Stimulated activated CD4-positive, alpha-beta T cell treated with anti-CD3 and anti-CD28 coated beads, Interleukin-15, amount 100 ng/mL, for 1 hour (primary cell): ENCODE results near the gene KRTAP10-11.
"Not testable (repeated sequence)": the region's sequence is repeated elsewhere in the genome, so short reads cannot be mapped to it uniquely, and the experiment has no call there.

ENCODE experiments used
- DNase-seq, 2 donors: peaks; one replicate each; pipeline ENCODE4 v3.0.0-alpha.2; 2020; ENCODE audit warnings: low read depth in 1 of 2, low spot score in 1 of 2

Gene KRTAP10-11

DNA sequence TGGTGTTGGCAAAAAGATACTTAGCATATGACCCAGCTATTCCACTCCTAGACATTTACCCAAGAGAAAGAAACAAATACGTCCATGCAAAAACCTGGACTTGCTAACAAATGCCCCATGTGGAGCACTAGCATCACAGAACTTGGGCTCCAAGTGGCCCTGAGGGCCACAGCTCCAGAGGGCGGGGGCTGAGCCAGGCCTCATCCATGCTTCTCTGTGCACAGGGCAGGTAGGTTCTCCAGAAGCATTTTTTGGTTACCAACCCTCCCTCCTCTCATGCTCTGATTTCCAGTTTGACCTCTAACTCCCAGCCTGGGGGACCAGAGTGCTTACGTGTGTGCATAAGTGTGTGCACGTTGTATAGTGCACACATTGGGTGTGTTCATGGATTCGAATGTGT, 18.5 kb downstream of the KRTAP10-11 start:
- no peak for DNase-seq

DNA sequence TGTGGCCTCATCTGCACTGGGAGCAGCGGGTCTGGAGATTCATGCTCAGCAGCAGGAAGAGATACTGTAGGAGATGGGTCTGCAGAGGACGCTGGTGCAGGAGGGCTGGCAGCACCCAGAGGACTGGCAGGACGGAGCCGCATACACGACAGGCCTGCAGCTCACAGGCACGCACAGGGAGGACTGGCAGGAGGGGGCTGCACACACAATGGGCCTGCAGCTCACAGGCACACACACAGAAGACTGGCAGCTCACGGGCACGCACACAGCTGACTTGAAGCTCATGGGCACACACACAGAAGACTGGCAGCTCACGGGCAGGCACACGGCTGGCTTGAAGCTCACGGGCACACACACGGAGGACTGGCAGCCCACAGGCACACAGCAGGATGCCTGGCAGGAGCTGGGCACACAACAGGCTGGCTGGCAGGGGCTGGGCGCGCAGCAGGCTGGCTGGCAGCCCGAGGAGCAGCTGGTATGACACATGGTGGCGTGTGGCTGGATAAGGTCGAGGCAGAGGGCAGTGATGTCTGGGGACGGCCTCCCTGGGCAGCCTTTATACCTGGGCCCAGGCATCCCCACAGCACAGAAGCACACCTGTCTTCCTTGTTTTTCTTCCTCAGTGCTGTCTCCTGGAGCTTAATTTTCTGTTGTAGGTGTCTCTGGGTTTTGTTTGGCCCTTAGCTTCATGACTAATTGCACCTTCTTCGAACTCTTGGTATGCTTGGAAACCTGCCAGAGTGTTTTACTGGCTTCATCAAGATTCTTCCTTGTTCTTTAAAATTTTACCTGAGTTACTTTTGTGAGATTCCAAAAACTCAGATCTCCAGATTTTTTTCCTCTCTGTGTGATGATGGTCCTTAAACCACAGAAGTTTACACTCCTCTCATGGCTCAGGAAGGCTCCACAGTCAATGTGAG, 20.4 kb downstream of the KRTAP10-11 start, which contains the start of gene KRTAP12-2:
KRTAP12-2 (minus strand) TSS at position 527 of the 920 bp plus-strand sequence; CDS start at position 486, 41 bp downstream.
- DNase-seq: no peak

DNA sequence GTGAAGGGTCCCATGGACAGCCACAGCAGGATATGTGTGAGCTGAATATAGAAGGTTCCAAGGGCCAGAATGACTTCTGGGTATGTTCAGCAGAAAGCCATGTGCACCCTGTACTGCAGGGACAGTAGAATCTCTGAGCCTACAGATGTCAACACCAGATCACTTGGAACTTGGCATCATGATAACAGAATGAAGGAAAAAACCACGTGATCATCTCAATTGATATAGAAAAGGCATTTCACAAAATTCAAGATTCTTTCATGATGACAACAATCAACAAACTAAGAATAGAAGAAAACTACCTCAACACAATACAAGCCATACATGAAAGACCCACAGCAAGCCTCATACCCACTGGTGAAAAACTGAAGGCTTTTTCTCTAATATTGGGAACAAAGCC, 21.4 kb downstream of the KRTAP10-11 start:
- no peak for DNase-seq

DNA sequence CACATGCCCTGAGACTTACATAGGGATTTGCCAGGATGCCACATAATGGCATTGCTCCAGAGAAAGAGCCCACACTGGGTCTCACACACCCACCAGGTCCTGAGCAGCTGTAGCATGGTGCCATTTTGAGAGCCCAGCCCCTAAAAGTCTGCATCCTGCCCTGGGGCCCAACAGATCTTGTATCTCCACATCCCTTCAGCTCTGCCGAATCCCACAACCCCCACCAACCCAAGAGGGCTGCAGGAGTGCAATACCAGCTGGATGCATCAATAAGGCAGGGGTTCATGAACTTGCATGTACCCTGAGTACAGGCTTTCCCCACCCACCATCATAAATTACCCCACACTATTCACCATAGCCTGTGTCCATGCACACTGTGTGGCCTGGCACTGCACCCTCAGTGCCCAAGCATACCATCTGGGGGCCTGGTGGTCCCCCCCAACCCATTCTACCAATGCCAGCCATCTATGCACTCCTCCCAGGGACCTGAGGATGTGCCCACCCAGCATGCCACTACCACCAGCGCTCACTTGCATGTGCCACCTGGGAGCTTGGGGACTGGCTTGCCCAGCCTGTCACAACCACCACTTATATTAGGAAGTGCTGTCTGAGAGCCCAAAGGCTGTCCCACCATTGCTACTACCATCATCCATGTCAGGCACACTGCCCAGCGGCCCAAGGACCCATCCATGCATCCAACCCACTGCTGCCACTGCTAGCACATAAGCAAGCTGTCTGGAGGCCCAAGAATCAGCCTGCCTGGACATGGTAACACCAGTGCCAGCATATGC, 24.6 kb downstream of the KRTAP10-11 start:
- DNase-seq: no peak

DNA sequence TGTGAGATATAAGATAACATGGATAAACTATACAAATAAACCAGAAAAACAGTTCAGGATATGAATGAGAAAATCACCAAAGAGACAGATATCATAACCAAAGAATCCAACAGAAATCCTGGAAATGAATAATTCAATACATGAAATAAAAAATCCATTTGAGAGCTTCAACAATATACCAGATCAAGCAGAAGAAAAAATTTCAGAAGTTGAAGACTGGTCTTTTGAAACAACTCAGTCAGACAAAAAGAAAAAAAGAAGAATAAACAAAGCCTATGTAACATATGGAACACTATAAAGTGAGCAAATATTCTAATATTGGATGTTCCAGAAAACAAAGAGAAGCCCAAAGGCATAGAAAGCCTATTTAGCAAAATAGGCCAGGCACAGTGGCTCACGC, 25.7 kb downstream of the KRTAP10-11 start:
- DNase-seq: no peak

DNA sequence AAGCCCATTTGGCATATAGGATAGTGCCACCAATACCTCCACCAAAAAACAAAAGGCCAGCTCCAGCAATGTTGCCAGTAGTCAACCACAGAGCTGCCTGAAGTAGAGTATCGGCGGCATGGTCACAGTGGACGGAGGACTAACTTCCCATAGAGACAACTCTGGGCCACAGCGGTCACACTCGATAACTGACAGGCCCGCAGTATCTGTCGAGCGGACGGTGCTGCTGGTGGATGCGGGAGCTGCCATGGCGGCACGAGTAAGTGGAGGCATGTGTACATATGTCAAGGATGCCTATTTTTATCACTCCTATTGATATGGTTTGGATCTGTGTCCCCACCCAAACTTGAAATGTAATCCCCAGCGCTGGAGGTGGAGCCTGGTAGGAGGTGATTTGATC, 31.7 kb downstream of the KRTAP10-11 start:
- DNase-seq: no peak

DNA sequence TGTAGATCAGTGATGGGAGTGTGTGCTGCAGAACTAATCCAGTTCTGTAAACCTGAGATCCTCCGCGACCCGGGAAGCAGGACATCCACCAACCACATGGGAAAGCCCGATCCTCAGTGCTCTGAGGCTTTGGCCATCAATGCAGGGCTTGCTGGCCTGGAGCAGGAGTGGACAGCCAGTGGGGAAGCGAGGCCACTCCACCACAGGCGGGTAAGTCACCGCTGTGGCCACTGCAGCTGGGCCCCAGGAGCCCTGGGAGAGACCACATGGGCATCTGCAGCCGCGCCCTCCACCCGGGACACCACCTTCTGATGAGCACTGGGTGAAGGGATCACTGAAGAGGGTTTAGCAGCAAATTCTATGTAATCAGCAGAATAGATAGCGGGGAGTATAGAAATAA, 34.9 kb downstream of the KRTAP10-11 start:
- DNase-seq: no peak

DNA sequence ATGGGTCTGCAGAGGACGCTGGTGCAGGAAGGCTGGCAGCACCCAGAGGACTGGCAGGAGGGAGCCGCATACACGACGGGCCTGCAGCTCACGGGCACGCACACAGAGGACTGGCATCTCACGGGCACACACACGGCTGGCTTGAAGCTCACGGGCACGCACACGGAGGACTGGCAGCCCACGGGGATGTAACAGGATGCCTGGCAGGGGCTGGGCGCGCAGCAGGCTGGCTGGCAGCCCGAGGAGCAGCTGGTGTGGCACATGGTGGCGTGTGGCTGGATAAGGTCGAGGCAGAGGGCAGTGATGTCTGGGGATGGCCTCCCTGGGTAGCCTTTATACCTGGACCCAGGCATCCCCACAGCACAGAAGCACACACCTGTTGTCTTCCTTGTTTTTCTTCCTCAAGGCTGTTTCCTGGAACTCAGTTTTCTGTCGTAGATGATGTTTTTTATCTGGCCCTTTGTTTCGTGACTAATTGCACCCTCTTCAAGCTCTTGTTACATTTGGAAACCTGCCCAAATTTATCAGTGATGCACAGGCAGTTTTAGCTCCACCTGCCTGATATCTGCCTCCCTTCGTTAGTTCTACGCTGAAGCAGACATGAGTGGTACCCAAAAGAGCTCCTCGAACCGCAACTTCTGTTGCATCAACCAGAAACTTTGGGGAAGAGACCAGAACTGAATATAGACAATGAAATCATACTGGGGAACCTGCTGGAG, 35.8 kb downstream of the KRTAP10-11 start, which contains the start of gene KRTAP12-1:
KRTAP12-1 (minus strand) TSS at position 303 of the 719 bp plus-strand sequence; CDS start at position 263, 40 bp downstream.
- DNase-seq: no peak

DNA sequence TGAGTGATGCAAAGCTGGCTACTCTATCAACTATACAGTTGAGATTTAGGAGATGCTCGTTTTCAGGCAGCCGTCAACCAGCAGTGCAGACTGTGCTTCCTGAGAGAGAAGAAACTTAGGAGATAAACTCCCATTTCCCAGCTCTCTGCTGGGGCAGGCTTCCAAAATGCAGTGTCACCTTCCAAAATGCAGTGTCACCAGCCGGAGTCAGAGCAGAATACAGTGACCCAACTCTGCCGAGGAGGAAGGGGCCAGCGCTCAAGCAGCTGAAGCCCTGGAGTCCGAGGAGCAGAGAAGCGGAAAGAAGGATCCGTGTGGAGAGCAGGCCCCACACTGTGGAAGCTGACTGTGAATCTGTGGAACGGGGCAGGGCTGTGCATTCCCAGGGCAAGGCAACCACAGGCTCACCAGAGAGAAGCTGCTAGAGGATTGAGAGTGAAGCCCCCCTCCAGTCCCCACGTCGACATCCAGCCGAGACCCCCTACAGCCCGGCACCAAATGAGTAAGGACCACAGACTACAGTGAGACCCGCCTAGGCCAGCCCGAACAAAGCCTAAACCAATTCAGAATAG, 36.5 kb downstream of the KRTAP10-11 start:
- no peak for DNase-seq

DNA sequence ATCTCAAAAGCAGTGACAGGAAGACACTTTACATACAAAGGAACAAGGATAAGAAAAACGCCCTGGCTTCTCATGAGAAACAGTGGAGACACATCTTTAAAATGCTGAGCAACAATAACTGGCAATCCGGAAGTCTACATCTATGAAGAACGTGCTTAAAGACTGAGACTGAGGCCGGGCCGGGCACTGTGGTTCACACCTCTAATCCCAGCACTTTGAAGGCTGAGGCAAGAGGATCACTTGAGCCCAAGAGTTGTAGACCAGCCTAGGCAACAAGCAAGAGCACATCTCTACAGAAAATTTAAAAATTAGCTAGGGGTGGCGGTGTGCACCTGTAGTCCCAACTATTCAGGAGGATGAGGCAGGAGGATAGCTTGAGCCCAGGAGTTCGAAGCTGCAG, 37.9 kb downstream of the KRTAP10-11 start:
- no peak for DNase-seq

DNA sequence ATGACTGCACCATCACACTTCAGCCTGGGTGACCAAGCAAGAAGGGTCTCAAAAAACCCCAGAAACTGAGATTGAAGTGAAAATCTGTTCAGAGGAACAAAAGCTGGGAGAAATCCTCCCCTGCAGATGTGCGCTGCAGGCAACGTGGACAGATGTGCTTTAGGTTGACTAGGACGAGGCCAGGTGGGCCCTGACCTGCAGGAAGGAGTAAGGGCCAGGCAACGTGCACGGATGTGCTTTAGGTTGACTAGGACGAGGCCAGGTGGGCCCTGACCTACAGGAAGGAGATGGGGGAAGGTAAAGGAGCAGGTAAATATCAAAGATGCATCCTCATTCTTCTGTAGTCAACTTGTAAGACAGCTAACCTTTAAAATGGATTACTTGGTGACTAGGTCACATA, 38.3 kb downstream of the KRTAP10-11 start:
- no peak for DNase-seq

DNA sequence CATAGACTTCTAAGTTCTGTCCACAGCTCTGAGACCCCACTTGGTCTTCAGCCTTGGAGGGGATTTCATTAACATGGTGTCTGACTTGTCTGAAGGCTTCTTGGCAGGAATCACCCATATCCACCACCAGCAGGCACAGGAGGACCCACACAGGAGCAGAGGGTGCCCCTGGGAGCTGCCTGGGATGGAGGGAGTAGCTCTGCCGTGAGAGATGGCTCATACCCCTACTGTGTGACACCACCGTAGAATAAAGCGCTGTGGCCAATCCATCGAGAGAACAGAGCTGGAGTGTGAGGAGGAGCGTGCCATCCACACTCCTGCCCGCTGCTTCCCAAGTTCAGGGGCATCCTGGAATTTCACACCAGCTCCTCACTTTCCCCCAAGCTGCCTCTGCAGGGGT, 38.8 kb downstream of the KRTAP10-11 start:
- not testable (repeated sequence) for DNase-seq

DNA sequence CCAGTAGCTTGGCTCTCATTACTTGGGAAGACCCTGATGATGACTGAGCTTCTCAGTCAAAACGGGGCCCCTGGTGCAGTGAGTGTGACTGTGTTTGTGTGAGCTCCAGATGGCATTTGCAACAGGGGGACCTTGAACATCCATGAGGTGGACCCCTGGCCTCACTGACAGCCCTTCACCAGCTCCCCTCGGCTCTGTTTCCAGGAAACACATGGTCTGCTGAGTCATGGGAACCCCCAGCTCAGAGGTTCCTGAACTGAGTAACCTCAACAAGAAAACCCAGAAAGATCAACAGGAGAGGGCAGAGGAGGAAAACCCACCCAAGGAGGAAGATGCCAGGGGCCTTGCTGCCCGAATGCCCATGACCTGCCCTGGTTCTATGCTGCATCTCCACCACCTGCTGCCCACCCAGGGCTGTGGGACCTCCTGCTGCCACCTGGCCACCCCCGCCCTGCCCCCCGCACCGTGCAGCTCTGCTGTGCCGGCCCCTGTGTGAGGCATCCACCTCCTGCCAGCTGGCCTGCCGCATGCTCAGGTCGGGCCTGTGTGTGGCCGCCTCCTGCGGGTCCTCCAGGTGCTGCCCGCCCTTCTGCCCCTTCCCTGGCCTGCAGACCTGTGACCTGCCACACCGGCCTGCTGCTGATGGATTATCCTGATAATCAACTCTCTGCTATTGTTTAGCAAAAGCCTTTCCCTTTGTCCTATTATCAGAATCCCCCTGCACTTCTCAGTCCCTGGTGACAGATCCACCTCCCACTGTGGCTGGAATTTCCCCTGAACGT, 40.0 kb downstream of the KRTAP10-11 start:
- no peak for DNase-seq

DNA sequence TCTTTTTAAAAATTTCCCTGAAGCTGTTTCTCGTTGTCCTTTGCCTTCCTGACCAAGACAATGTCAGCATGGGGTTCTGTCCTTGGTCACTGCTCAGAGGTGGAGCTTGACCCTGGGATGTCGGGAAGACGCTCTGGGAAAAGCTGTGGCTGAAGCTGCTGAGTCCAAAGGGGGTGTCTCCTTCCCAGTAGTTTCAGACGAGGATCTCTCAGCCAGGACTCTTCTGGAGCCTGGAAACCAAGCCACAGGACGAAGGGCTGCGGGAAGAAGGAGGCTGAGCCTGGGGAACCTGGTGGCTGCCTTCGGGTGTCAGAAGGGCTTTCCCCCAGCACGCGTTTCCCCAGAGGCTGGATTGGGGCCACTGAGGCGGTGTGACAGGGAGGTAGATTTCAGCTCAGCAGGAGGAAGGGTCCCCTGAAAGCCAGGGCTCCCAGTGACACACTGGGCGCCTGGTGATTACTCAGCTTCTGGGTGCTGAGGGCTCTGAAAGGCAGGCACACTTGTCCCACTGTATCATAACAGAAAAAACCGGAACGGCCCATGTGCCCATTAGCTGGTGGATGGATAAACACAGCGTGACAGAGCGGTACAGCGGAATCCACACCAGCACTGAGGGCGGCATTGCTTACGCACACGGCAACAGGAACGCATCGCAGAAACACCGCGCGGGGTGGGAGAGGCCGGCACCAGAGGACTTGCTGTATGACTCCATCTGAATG, 40.8 kb downstream of the KRTAP10-11 start:
- DNase-seq: no peak

DNA sequence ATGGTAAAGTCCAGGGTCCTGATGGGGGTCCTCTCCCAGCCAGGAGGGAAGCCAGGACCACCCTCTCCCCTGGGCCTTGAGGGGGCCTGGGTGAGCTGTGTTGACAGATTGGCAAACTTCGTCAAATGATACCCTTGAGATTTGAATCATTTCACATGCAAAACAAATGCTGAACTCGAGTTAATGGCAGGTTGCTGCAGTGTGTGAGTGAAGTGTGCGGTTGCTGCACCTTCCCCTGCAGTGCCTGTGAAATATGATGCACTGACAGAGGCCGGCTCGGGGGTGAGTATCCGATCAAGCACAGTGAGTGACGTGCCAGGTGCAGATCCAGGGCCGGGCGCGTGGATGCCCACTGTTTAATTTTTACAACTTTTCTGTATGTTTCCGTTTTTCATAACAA, 41.5 kb downstream of the KRTAP10-11 start:
- no peak for DNase-seq

DNA sequence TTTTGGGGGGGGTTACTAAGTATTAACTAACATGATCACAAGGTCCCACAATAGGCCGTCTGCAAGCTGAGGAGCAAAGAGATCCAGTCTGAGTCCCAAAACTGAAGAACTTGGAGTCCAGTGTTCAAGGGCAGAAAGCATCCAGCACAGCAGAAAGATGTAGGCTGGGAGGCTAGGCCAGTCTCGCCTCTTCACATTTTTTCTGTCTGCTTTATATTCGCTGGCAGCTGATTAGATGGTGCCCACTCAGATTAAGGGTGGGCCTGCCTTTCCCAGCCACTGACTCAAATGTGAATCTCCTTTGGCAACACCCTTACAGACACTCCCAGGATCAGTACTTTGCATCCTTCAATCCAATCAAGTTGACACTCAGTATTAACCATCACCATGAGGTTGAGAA, 43.5 kb downstream of the KRTAP10-11 start:
- DNase-seq: not testable (repeated sequence)

DNA sequence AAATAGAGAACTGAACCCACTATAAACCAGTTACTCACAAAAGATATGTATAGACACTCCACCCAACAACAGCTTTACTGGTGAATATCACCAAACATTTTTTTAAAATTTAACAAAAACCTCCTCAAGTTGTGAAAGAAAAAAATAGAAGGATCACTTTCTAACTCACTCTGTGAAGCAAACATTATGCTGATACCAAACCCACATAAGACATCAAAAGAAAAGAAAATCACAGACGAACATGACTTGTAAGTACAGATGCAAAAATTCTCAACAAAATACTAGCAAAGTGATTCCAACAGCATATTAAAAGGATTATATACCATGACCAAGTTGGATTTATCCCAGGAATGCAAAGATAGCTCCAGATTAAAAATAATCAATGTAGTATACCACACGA, 45.5 kb downstream of the KRTAP10-11 start:
- no peak for DNase-seq

DNA sequence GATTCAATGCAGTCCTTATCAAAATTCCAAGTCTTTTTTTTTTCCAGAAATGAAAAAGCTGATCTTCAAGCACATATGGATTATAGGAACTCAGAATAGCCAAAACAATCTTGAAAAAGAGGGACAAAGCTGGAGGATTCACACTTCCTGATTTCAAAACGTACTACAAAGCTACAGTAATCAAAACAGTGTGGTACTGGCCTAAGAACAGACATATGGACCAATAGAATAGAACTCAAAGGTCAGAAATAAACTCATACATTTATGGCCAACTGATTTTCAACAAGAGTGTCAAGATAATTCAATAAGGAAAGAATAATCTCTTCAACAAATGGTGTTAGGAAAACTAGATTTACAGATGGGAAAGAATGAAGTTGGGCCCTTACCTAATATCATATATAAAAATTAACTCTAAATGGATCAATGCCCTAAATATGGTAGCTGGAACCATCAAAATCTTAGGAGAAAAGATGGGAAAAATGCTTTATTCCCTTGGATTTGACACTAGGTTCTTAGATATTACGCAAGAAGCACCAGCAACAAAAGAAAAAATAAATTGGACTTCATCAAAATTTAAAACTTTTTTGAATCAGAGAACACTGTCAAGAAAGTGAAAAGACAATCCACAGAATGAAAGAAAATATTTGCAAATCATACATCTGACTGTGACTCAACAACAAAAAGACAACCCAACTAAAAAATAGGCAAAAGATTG, 46.7 kb downstream of the KRTAP10-11 start:
- DNase-seq: no peak

DNA sequence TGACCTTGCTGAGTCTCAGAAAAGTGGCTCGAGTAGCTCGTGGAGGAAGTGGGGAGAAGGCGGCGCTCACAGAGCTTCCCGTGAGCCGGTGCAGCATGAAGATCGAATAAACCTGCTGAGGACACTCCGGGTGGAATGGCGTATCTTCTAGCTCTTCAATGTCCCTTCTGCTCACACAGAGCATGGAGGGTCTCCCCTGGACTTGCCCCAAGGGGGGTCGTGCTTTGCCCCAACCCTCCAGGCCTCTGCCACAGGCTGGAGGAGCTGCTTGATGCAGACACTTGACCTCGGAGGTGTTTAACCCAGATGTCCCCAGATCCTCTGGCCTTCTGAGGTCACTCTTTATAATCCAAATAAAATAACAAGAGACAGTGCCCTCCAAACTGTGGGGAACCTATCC, 48.6 kb downstream of the KRTAP10-11 start:
- no peak for DNase-seq
